ENCODE measurements around the gene PREX1.

Gene PREX1

DNA sequence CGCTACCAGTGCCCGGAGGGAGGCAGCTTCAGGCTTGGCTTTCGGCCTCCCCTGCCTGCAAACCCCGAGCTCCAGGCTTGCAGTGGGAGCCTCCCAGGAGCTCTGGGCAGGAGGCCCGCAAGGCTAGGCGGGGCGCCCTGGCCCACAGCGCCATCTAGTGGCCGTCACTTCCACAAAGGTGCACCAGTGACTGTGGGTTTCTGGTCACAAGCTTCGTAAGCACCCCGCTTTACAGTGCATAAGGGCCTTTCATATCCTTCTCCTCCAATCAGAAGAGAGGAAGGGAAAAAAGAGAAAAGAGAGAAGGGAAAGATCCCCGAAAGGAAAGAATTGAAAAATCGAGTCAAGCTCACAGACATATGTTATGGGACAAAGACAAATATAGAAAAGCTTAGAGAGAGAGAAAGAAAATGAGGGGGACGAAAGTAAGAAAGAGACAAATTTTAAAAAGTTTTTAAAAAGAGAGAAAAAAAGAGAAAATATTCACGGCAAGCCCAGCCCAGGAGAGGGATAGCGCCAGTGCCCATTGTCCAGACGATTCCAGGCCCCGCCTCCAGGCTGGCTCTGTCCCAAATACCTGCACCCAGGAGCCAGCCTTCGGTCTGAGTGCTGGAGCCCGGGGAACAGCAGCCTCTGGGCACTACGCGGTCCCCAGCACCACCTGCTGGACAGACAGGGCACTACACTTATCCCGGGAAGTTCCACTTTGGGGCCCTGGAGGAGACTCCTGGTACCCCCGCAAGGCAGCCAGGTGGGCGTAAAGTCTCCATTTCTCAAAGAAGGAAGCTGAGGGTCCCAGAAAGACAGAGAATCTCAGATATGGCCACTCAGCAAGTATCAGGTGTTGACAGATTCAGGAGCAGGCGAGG lies 207.1 kb downstream of the PREX1 start:
- no peak overlapping the region for H3K4me3 ChIP-seq (ENCODE audit: low read depth, low read length)
- peak; percentile 88 for DNase-seq (ENCODE audit: low read depth)
- TF ChIP-seq, protein P1, sequence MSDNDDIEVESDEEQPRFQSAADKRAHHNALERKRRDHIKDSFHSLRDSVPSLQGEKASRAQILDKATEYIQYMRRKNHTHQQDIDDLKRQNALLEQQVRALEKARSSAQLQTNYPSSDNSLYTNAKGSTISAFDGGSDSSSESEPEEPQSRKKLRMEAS (IDR thresholded peaks at IDR 0.05; ENCODE audit: low read depth, low read length) = 0 out of 2 replicates have a peak, but pooled peaks have one; percentile 5
- TF ChIP-seq MYC (IDR thresholded peaks at IDR 0.05; ENCODE audit: low read depth, low read length) (no peak), POLR2A (IDR thresholded peaks at IDR 0.05; ENCODE audit: extremely low read depth, insufficient read length) (no peak)
- TF ChIP-seq, protein P2, sequence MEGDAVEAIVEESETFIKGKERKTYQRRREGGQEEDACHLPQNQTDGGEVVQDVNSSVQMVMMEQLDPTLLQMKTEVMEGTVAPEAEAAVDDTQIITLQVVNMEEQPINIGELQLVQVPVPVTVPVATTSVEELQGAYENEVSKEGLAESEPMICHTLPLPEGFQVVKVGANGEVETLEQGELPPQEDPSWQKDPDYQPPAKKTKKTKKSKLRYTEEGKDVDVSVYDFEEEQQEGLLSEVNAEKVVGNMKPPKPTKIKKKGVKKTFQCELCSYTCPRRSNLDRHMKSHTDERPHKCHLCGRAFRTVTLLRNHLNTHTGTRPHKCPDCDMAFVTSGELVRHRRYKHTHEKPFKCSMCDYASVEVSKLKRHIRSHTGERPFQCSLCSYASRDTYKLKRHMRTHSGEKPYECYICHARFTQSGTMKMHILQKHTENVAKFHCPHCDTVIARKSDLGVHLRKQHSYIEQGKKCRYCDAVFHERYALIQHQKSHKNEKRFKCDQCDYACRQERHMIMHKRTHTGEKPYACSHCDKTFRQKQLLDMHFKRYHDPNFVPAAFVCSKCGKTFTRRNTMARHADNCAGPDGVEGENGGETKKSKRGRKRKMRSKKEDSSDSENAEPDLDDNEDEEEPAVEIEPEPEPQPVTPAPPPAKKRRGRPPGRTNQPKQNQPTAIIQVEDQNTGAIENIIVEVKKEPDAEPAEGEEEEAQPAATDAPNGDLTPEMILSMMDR (IDR thresholded peaks at IDR 0.05; ENCODE audit: low read depth, low read length) = peak; percentile 94

DNA sequence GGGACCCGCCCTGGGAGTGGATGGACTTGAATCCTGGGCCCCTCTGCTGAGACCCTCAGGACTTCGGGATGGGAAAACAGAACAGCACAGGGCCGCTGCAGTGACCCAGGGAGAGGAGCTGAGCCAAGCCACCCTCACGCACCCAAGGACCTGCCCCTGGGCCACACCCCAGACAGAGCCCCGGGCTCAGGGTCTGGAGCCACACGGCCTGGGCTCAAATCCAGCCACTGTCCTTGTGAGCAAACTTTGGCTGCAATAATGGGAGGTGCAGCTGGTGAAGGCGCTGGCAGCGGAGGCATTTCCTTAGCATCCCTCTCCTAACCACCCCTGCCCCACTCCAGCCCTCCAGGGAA lies 207.7 kb downstream of the PREX1 start:
- no peak for DNase-seq (ENCODE audit: low read depth)
- H3K4me3 ChIP-seq (ENCODE audit: low read depth, low read length) = no peak overlapping the region
- TF ChIP-seq MYC (IDR thresholded peaks at IDR 0.05; ENCODE audit: low read depth, low read length) = no peak

DNA sequence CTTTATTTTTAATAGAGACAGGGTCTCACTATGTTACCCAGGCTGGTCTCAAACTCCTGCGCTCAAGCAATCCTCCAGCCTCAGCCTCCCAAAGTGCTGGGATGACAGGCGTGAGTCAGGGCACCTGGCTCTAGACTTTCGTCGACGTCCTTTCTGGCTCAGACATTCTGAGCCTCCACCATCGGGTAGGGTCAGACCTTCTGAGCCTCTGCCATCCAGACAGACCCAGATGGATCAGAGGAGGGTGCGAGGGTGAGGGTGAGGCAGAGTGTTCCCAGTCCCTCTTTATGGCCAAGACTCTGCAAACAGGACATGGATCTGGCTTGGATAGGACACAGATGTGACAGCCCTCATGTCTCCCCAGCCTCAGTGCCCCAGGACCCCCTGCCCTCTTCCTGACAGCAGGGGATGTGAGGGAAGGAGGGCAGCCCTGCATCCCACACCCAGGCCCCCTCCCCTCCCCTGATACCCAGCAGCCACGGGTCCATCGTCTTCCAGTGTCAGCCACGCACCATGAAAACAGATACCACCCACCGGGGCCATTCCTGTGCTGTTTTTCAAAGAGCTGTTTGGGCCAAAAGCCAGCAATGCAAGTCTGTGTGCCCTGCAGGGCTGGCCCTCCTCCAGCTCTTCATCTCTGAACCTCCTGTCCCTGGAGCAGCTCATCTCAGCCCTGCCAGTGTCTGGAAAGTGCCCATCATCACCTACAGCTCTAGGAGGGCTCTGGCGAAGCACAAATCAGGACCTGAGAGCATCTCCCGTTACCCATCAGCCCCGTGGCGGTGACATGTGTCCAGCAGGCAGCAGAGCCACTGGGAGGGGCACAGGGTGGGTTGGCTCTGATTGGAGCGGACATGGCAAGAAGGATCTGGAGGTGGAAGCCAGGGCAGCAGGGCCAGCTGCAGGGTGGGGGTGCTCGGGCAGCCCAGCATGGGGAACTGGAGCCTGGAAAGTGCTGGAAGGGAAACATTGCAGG lies 208.4 kb downstream of the PREX1 start:
- H3K4me3 ChIP-seq (ENCODE audit: low read depth, low read length) = no peak overlapping the region
- DNase-seq (ENCODE audit: low read depth) = no peak
- TF ChIP-seq, protein P2 (IDR thresholded peaks at IDR 0.05; ENCODE audit: low read depth, low read length) = no peak
- no peak for TF ChIP-seq MYC (IDR thresholded peaks at IDR 0.05; ENCODE audit: low read depth, low read length)
- TF ChIP-seq POLR2A (IDR thresholded peaks at IDR 0.05; ENCODE audit: extremely low read depth, insufficient read length) = no peak
- TF ChIP-seq, protein P1 (IDR thresholded peaks at IDR 0.05; ENCODE audit: low read depth, low read length) = no peak

DNA sequence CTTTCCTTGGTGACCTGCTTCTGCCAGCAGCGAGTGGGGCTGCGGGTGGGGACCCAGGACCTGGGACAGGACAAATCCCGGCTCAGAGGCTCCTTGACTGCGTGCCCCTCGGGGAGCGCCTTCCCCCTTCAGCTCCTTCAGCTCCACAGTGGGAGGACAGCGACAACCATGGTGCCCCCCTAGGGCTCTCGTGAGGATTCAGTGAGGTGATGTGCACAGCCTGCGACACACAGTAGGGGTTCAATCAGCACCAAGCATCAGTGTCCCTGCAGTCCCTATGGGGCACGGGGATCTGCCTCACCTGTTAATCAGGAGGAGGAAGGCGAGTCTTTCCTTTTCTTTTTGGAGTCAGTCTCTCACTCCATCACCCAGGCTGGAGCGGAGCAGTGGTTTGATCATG lies 209.2 kb downstream of the PREX1 start:
- TF ChIP-seq MYC (IDR thresholded peaks at IDR 0.05; ENCODE audit: low read depth, low read length) = no peak
- no peak for TF ChIP-seq POLR2A (IDR thresholded peaks at IDR 0.05; ENCODE audit: extremely low read depth, insufficient read length)
- TF ChIP-seq, protein P1 (IDR thresholded peaks at IDR 0.05; ENCODE audit: low read depth, low read length) = no peak
- TF ChIP-seq, protein P2 (IDR thresholded peaks at IDR 0.05; ENCODE audit: low read depth, low read length) = no peak
- no peak for DNase-seq (ENCODE audit: low read depth)
- H3K4me3 ChIP-seq (ENCODE audit: low read depth, low read length) = no peak overlapping the region

DNA sequence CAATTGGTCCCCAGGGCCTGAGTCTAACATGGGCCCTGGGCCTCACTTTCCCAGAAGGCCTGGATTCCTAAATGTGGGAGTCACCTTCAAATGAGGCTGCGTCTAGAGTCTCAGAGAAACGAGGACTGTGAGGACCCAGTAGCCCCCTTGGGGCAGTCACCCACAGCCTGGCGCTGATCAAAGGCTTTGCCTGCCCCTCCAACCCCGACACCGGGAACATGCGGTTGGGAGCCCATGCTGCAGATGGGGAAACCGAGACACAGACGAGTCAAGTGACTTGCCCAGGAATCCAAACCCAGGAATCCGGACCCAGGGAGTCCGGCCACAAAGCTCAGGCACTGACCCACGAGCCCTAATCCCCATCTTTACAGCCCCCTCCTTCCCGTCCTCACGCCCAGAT lies 209.7 kb downstream of the PREX1 start:
- TF ChIP-seq, protein P1 (IDR thresholded peaks at IDR 0.05; ENCODE audit: low read depth, low read length) = no peak
- TF ChIP-seq POLR2A (IDR thresholded peaks at IDR 0.05; ENCODE audit: extremely low read depth, insufficient read length) (no peak), MYC (IDR thresholded peaks at IDR 0.05; ENCODE audit: low read depth, low read length) (no peak)
- TF ChIP-seq, protein P2 (IDR thresholded peaks at IDR 0.05; ENCODE audit: low read depth, low read length) = no peak
- DNase-seq (ENCODE audit: low read depth) = no peak
- H3K4me3 ChIP-seq (ENCODE audit: low read depth, low read length) = no peak overlapping the region

DNA sequence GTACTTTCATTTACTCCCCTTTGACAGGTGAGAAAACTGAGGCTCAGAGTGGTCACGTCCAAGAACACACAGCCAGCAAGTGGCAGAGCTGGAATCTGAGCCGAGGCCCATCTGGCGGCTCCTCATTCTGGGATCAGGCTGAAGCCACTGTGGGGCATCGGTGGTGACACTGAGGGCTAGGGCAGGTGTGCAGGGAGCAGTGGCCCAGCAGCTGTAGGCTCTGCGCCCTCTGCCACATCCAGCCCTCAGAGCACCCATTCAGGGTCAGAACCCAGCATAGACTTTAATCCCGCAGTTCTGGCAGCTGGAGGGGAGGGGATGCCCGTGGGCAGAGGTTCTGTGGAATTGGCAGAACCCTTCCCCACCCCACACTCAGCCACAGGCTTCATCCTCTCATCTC lies 210.3 kb downstream of the PREX1 start:
- H3K4me3 ChIP-seq (ENCODE audit: low read depth, low read length) = no peak overlapping the region
- TF ChIP-seq, protein P2 (IDR thresholded peaks at IDR 0.05; ENCODE audit: low read depth, low read length) = no peak
- TF ChIP-seq POLR2A (IDR thresholded peaks at IDR 0.05; ENCODE audit: extremely low read depth, insufficient read length) = no peak
- TF ChIP-seq MYC (IDR thresholded peaks at IDR 0.05; ENCODE audit: low read depth, low read length) = no peak
- TF ChIP-seq, protein P1 (IDR thresholded peaks at IDR 0.05; ENCODE audit: low read depth, low read length) = no peak
- no peak for DNase-seq (ENCODE audit: low read depth)
